Astrocyte (in vitro differentiated cells and primary cell): Measurements from ENCODE around the gene RFTN1. TPM values are rescaled to one million over a fixed set of nuclear protein-coding genes. Genes with fewer than 3 reads are reported as not detected.

Experiments
- DNase-seq: peaks from one replicate; pipeline ENCODE4 v3.0.0-alpha.2; 2010; ENCODE audit warnings: low read depth
- FAIRE-seq: peaks from 2 replicates; lab custom pipeline; 2011; peaks lifted over from hg19 to GRCh38; lab: Jason Lieb, UNC
- H2AFZ ChIP-seq: 2 replicates; pipeline ENCODE4 v1.6.0; 2012; ENCODE audit warnings: low read depth, low read length, inconsistent platforms
- H3K27ac ChIP-seq: 2 replicates; pipeline ENCODE4 v1.5.1; 2011; ENCODE audit warnings: low read depth, low read length, inconsistent platforms
- H3K27me3 ChIP-seq: 2 replicates; pipeline ENCODE4 v1.6.0; 2011; ENCODE audit warnings: low read length, inconsistent platforms; ENCODE audit not compliant: insufficient read depth
- H3K36me3 ChIP-seq: 2 replicates; pipeline ENCODE4 v1.5.1; 2011; ENCODE audit warnings: low read length, inconsistent platforms; ENCODE audit not compliant: insufficient read depth
- H3K4me1 ChIP-seq: 2 replicates; pipeline ENCODE4 v1.5.1; 2011; ENCODE audit warnings: low read length, inconsistent platforms; ENCODE audit not compliant: insufficient read depth
- H3K4me2 ChIP-seq: 2 replicates; pipeline ENCODE4 v1.6.0; 2012; ENCODE audit warnings: low read length, inconsistent platforms
- H3K4me3 ChIP-seq: 2 replicates; pipeline ENCODE4 v1.5.1; 2011; ENCODE audit warnings: low read depth, mild to moderate bottlenecking, low read length, inconsistent platforms; ENCODE audit not compliant: insufficient read depth
- H3K79me2 ChIP-seq: 2 replicates; pipeline ENCODE4 v1.6.0; 2012; ENCODE audit warnings: mild to moderate bottlenecking, low read length, inconsistent platforms; ENCODE audit not compliant: insufficient read depth
- H3K9ac ChIP-seq: 2 replicates; pipeline ENCODE4 v1.6.0; 2012; ENCODE audit warnings: mild to moderate bottlenecking, low read length, inconsistent platforms
- H3K9me3 ChIP-seq: 2 replicates; pipeline ENCODE4 v1.5.1; 2012; ENCODE audit warnings: low read depth, mild to moderate bottlenecking, low read length, inconsistent platforms; ENCODE audit not compliant: insufficient read depth
- H4K20me1 ChIP-seq: 2 replicates; pipeline ENCODE4 v1.6.0; 2012; ENCODE audit warnings: low read length, inconsistent platforms; ENCODE audit not compliant: insufficient read depth
- H3K27ac Mint-ChIP-seq: one replicate; pipeline ENCODE4 v1.8.0; 2021; ENCODE audit warnings: mild to moderate bottlenecking, mixed read lengths; ENCODE audit not compliant: unreplicated experiment
- H3K27me3 Mint-ChIP-seq: one replicate; pipeline ENCODE4 v1.8.0; 2021; ENCODE audit warnings: low read depth, mixed read lengths; ENCODE audit not compliant: unreplicated experiment
- H3K36me3 Mint-ChIP-seq: one replicate; pipeline ENCODE4 v1.8.0; 2021; ENCODE audit warnings: low read depth, mixed read lengths; ENCODE audit not compliant: unreplicated experiment
- H3K4me1 Mint-ChIP-seq: one replicate; pipeline ENCODE4 v1.8.0; 2021; ENCODE audit warnings: low read depth, mixed read lengths; ENCODE audit not compliant: unreplicated experiment
- H3K4me3 Mint-ChIP-seq: one replicate; pipeline ENCODE4 v1.8.0; 2021; ENCODE audit warnings: mild to moderate bottlenecking, moderate library complexity, mixed read lengths; ENCODE audit not compliant: unreplicated experiment
- H3K9me3 Mint-ChIP-seq: one replicate; pipeline ENCODE4 v1.8.0; 2021; ENCODE audit warnings: mild to moderate bottlenecking, mixed read lengths; ENCODE audit not compliant: unreplicated experiment
- CTCF ChIP-seq: IDR thresholded peaks from 2 replicates; pipeline ENCODE4 v1.5.1; 2011; ENCODE audit warnings: low read depth, mild to moderate bottlenecking, inconsistent platforms, low read length, moderate library complexity; ENCODE audit not compliant: insufficient read depth
- EZH2 ChIP-seq: IDR thresholded peaks from 2 replicates; pipeline ENCODE4 v1.6.1; 2012; ENCODE audit warnings: mild to moderate bottlenecking, low read length, inconsistent platforms; ENCODE audit not compliant: insufficient read depth
- total RNA-seq: library from RNA; stranded (reverse); gene quantifications from 2 replicates; pipeline ENCODE4 v1.2.1, GENCODE V29; 2021

The RFTN1 gene
- total RNA-seq, 1 donor from 2014 or later, result 49.5 TPM

DNA sequence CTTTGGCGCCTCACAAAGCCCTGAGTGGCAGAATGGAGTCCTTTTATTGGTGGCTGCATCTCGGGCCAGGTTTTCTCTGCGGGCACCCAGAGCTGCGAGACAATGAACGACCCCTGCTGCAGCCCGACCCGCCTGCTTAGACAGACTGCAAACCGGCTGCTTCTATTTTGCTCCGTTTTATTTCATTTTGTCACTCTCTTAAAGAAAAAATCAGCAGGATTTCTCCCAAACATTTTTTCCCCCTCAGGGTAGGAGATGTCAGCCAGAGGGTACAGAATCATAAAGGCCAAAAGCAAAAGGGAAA lies 183.7 kb downstream of the RFTN1 start:
- H3K36me3 ChIP-seq, result peaks cover 4% of the 10 kb centered on the region
- Mint-ChIP-seq H3K4me3 (no peak overlapping the region), H3K27ac (no peak overlapping the region), H3K36me3 (peaks cover 36% of the 10 kb centered on the region), H3K27me3 (no peaks in the 10 kb centered on the region), H3K9me3 (peaks cover 6% of the 10 kb centered on the region), H3K4me1 (peaks cover 20% of the 10 kb centered on the region)
- peaks cover 19% of the 10 kb centered on the region for H4K20me1 ChIP-seq
- TF ChIP-seq CTCF (no peak), EZH2 (no peak)
- H3K27ac ChIP-seq, result no peak overlapping the region
- no peak overlapping the region for H3K4me2 ChIP-seq
- H3K4me1 ChIP-seq, result no peaks in the 10 kb centered on the region
- no peak overlapping the region for H3K4me3 ChIP-seq
- FAIRE-seq (no peak), DNase-seq (no peak)
- H3K9ac ChIP-seq, result no peak overlapping the region
- no peaks in the 10 kb centered on the region for H3K27me3 ChIP-seq
- no peak overlapping the region for H2AFZ ChIP-seq
- no peaks in the 10 kb centered on the region for H3K9me3 ChIP-seq
- H3K79me2 ChIP-seq, result peaks cover 4% of the 10 kb centered on the region

DNA sequence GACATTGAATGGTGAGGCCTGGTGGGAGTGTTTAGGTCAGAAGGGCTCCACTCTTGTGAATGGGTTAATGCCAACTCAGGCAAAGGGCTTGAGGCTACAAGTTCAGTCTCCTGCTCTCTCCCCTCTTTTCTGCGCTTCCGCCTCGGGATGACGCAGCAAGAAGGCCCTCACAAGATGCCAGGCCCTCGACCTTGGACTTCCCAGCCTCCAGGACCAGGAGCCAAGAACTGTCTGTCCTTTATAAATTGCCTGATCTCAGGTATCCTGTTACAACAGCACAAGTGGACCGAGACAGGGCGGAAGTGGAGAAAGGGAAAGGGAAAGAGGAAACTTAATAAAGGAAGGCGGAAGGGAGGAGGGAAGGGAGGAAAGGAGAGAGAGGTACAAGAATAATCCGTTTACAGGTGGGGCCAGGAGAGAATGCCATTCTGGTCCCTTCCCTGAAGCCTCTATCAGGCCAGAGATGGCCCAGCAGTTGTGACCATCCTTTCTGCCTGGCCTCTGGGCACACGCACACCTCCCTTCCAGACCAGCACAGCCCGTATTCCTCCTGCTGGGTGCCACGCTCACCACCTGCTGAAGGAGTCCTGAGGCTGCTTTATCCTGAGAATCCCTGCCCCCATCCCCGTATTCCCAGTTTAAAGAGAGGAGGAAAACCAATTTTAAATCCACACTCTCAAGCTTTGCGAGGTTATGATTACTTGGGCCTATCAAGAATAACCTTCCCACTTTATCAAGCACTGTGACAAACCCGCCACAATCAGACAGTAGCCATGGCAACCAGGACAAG lies 184.3 kb downstream of the RFTN1 start:
- no peak for DNase-seq

More for the DNA sequence above, 184.3 kb downstream of the RFTN1 start:
- Histone ChIP-seq H3K36me3 (no peaks in the 10 kb centered on the region), H3K4me3 (no peak overlapping the region), H3K4me1 (no peaks in the 10 kb centered on the region), H2AFZ (no peak overlapping the region), H4K20me1 (peaks cover 17% of the 10 kb centered on the region), H3K27me3 (no peaks in the 10 kb centered on the region), H3K27ac (no peak overlapping the region), H3K4me2 (no peak overlapping the region), H3K9me3 (no peaks in the 10 kb centered on the region), H3K9ac (no peak overlapping the region), H3K79me2 (peaks cover 4% of the 10 kb centered on the region)
- H3K4me3 Mint-ChIP-seq, result no peak overlapping the region
- H3K36me3 Mint-ChIP-seq, result peaks cover 30% of the 10 kb centered on the region
- peaks cover 6% of the 10 kb centered on the region for H3K9me3 Mint-ChIP-seq
- no peaks in the 10 kb centered on the region for H3K27me3 Mint-ChIP-seq
- TF ChIP-seq EZH2 (no peak), CTCF (no peak)
- peaks cover 21% of the 10 kb centered on the region for H3K4me1 Mint-ChIP-seq
- no peak overlapping the region for H3K27ac Mint-ChIP-seq
- FAIRE-seq, result no peak
